OCI-LY3 (cell line): Measurements from ENCODE around the gene DDX19B.
"Not testable (repeated sequence)": the region's sequence is repeated elsewhere in the genome, so short reads cannot be mapped to it uniquely, and the experiment has no call there.

Source experiments
- CTCF ChIP-seq: fragments of 200-600, 300-600 bp; sonication (generic); IDR thresholded peaks from 2 replicates; pipeline ENCODE4 v1.5.1; 2014; ENCODE audit warnings: antibody characterized with exemption, low read length, low read depth
- EZH2phosphoT487 ChIP-seq: fragments of 200-600 bp; shearing (Covaris generic); IDR thresholded peaks from 2 replicates; pipeline ENCODE4 v1.6.1; 2018; ENCODE audit warnings: antibody characterized with exemption, mixed run types, low read depth

GRCh38 chr16:70249697-70250096, 49.3 kb upstream of the DDX19B start:
- not testable (repeated sequence) for TF ChIP-seq CTCF, EZH2phosphoT487
